ENCODE measurements around the gene AMOTL2. TPM values are rescaled to one million over a fixed set of nuclear protein-coding genes. Genes with fewer than 3 reads are reported as not detected.

The AMOTL2 gene
- total RNA-seq, 1 donor: 236 TPM

DNA sequence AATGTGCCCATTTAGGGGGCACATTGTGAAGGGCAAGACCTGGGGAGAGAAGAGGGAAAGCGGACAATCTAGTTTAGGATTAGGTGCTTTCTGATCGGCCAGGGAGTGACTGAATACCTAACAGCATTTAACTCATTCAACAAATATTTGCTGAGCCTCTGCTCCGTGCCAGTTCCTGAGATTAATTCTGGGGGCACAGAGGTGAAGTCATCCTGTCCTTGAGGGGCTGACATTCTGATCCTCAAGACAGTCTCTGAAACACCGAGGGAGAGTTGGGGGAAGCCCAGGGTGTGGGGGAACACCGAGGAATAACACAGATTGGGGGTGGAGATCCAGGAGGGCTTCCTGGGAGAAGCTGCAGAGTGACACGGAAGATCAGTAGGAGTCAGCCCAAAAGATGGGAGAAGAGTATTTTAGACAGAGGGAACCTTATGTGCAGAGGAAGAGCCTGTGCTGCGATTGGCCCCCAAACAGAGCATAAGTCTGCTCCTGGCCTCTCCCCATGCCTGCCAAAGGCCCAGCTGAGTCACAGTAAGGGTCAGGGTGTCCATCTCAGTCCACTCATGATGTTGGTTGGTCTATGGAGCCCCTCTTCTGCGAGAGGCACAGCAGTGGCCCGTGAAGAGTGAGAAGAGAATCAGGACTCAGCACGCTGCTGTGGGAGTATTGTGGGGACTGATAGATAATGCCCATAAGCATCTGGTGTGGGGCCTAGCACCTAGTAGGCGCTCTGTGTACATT is 60.2 kb downstream of the AMOTL2 start:
- TF ChIP-seq, protein P1, sequence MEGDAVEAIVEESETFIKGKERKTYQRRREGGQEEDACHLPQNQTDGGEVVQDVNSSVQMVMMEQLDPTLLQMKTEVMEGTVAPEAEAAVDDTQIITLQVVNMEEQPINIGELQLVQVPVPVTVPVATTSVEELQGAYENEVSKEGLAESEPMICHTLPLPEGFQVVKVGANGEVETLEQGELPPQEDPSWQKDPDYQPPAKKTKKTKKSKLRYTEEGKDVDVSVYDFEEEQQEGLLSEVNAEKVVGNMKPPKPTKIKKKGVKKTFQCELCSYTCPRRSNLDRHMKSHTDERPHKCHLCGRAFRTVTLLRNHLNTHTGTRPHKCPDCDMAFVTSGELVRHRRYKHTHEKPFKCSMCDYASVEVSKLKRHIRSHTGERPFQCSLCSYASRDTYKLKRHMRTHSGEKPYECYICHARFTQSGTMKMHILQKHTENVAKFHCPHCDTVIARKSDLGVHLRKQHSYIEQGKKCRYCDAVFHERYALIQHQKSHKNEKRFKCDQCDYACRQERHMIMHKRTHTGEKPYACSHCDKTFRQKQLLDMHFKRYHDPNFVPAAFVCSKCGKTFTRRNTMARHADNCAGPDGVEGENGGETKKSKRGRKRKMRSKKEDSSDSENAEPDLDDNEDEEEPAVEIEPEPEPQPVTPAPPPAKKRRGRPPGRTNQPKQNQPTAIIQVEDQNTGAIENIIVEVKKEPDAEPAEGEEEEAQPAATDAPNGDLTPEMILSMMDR (IDR thresholded peaks at IDR 0.05; ENCODE audit: insufficient read depth, low read depth, low read length): no peak
- DNase-seq (ENCODE audit: low read depth): no peak
- peak overlapping the region; percentile 65 for H3K4me3 ChIP-seq (ENCODE audit: low read depth, low read length)

DNA sequence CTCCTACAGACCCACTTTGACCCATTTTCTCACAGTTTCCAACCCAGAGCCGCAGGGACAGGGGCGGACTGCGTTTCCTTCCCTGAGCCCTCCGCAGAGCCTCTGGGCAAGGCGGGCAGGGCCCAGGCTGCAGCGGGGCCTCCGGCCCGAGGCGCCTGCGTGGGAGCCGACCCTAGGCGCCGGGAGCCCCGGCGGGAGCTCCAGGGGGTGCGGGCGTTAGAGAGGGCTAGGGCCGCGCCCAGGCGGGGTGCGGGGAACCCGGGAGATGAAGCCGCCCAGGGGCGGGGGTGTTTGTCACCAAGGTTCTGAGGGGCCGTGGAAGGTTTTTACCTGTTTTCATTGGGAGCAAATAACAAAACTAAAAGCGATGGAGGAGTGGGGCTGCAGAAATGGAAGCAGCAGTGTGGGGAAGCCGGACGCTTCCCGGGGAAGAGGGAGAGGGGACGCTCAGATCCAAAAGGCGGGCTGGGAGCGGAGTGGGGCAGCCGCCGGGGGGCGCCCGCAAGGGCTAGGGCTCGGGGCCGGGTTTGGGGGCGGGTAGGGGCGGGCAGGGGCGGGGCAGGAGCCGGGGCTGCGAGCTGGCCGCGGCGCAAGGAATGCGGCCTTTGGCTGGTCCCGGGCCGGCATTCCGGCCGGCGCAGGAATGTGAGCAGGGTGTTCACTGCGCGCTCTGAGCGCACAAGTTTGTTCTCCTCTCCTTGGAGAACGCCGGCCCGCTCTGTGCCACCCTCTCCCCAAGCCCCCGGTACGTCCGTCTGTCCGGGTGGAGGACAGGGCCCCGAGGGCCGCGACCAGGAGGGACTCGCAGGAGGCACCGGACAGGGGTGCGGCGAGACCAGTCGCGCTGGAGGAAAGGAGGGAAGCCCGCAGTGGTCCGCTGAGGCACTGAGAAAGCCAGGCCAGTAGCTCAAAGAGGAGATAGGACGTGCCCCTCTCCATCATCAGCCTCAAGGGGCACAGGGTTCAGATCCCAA is 61.1 kb downstream of the AMOTL2 start:
- TF ChIP-seq, protein P1 (IDR thresholded peaks at IDR 0.05; ENCODE audit: insufficient read depth, low read depth, low read length): peak; percentile 39
- DNase-seq (ENCODE audit: low read depth): peak; percentile 73
- H3K4me3 ChIP-seq (ENCODE audit: low read depth, low read length): peak overlapping the region; percentile 65

DNA sequence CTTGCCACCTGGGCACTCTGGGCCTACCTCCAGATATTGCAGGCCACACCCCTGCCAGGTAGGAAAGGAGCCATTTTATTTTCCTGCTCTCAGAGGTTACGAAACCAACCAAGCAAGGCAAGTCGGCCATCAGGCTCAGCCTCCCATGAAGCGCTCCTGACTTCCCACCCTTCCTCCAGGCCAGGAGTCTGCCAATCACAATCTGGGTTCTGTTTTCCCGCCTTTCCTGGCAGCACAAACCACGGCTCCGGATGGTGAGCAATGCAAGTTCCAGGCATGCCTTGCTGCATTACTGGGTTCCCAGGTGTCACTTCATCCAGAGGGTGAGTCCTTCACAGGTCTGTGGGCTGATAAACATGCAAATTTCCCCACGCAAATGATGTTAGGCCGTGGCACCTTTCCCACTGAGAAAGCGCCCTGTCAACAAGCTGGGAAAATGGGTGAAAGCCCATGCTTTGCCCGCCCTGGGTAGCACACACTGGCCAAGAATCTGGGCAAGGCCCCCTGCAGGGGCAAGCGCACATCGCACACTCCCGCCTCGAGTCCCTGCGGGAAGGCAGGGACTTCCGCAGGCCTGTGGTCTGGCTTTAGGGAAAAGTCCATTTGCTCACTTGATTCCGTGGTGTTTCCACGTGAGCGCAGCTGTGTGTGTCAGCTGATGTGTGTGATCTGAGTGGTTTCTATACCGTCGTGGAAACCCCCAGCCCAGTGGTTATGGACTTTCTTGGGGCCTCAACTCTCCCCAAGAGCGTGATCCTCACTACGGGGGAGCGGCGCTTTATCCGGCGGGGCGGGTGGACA is 62.0 kb downstream of the AMOTL2 start:
- no peak overlapping the region for H3K4me3 ChIP-seq (ENCODE audit: low read depth, low read length)
- TF ChIP-seq, protein P1 (IDR thresholded peaks at IDR 0.05; ENCODE audit: insufficient read depth, low read depth, low read length): peak; percentile 14
- DNase-seq (ENCODE audit: low read depth): no peak

DNA sequence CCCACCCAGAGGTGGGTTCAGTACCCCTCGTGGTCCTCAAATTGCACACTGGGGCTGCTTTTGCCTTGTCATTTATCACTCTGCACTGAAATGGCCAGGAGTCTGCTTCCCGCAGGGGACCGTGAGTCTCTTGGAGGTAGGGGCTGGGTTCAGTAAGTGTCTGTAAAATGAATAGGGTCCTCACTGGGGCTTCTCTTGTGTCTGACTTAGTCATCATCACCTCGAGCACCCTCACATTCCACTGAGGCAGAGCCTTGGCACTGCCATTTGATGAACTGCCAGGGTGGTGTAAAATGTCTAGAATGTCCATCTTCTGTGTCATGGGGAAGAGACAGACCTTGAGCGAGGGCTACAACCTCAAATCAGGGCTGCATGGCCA is 62.6 kb downstream of the AMOTL2 start:
- no peak for DNase-seq (ENCODE audit: low read depth)
- TF ChIP-seq, protein P1 (IDR thresholded peaks at IDR 0.05; ENCODE audit: insufficient read depth, low read depth, low read length): no peak
- H3K4me3 ChIP-seq (ENCODE audit: low read depth, low read length): no peak overlapping the region

DNA sequence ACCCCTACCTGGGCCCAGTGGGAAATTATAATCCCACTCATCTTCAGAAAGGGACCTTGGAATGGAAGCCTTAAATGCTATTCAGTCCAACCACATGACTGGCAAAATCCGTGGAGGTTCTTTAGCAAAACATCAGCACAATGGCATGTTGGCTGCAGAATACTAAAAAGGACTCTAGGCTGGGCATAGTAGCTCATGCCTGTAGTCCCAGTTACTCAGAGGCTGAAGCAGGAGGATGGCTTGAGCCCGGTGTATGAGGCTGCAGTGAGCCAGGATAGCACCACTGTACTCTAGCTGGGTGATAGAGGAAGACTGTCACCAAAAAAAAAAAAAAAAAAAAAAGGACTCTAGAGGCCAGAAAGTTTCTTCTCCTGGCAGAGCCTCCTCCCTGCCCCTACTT is 63.0 kb downstream of the AMOTL2 start:
- TF ChIP-seq, protein P1 (IDR thresholded peaks at IDR 0.05; ENCODE audit: insufficient read depth, low read depth, low read length): no peak
- no peak overlapping the region for H3K4me3 ChIP-seq (ENCODE audit: low read depth, low read length)
- DNase-seq (ENCODE audit: low read depth): no peak

DNA sequence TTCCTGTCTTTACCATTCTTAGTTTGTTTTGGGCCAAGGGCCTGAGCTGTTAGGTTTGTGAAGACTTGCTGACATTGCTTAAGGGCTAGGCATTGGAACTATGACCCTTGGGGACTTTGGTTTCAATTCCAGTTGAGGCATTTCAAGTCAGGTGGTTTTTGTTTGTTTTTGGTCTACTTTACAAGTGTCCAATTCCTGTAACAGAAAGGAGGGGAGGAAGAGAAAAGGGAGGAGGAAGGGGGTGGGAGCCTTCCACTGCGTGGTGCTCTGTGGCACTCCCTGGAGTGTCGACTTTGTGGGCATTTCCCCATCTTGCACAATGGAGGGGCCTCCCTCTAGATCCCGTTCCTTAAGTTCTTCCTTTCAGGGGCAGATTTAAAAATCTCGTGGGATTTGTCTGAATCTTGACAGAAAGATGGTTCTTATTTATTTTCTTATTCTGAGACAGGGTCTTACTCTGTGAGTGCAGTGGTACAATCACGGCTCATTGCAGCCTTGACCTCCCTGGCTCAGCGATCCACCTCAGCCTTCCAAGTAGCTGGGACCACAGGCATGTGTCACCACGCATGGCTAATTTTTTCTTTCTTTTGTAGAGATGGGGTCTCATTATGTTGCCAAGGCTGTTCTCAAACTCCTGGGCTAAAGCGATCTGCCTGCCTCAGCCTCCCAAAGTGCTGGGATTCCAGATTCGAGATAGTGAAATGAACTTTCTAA is 64.1 kb downstream of the AMOTL2 start:
- TF ChIP-seq, protein P1 (IDR thresholded peaks at IDR 0.05; ENCODE audit: insufficient read depth, low read depth, low read length): no peak
- H3K4me3 ChIP-seq (ENCODE audit: low read depth, low read length): no peak overlapping the region
- peak; percentile 58 for DNase-seq (ENCODE audit: low read depth)

Measured in fibroblast of villous mesenchyme (primary cell).